GM12878 (cell line): ENCODE data around the gene MRPL34. TPM values are rescaled to one million over a fixed set of nuclear protein-coding genes. Genes with fewer than 3 reads are reported as not detected.

Source experiments
- ATAC-seq: fragments of 200-7000 bp; cut with Tn5 transposase; 3 replicates; pipeline ENCODE4 v1.9.1; 2020; ENCODE audit warnings: mild to moderate bottlenecking, moderate library complexity
- BruUV-seq: library from RNA; stranded (reverse); fragments of 400-500 nt; replicated peaks from 2 replicates; lab custom pipeline; 2021; lab: Mats Ljungman, UMichigan
- CTCF ChIA-PET: fragments of 300-600 bp; sonication (Branson Sonifier 250); formaldehyde crosslinking; extraction: SDS; loops from one replicate; lab custom pipeline; 2021; ENCODE audit warnings: inconsistent platforms; lab: Yijun Ruan, JAX
- POLR2A ChIA-PET: fragments of 350-600 bp; formaldehyde crosslinking; extraction: SDS; loops from one replicate; lab custom pipeline; 2021; ENCODE audit warnings: inconsistent platforms; lab: Charles Lee
- RAD21 ChIA-PET: fragments of 300-600 bp; sonication (Branson Sonifier 250); formaldehyde crosslinking; loops from one replicate; lab custom pipeline; 2023; ENCODE audit warnings: antibody characterized with exemption; ENCODE audit not compliant: unreplicated experiment; lab: Charles Lee
- SMC1A ChIA-PET: fragments of 300-600 bp; sonication (Branson Sonifier 250); formaldehyde crosslinking; loops from one replicate; lab custom pipeline; 2023; ENCODE audit not compliant: unreplicated experiment, uncharacterized antibody; lab: Charles Lee
- DNase-seq: peaks from one replicate; pipeline ENCODE4 v3.0.0-alpha.2; 2011; ENCODE audit warnings: low read depth, low spot score
- FAIRE-seq: peaks from 3 replicates; lab custom pipeline; 2011; peaks lifted over from hg19 to GRCh38; lab: Jason Lieb, UNC
- H2AFZ ChIP-seq: 2 replicates; pipeline ENCODE4 v1.6.0; 2011; ENCODE audit warnings: low read depth, low read length, control low read depth; ENCODE audit not compliant: control insufficient read depth
- H3K27ac ChIP-seq: 2 replicates; pipeline ENCODE4 v1.5.1; 2011; ENCODE audit warnings: control low read depth; ENCODE audit not compliant: control insufficient read depth, insufficient read depth
- H3K27me3 ChIP-seq, 2 experiments: replicated peaks in 1 of 2; 2 replicates each; pipeline versions ENCODE4 v1.6.0 to v1.6.1; 2011; ENCODE audit warnings: low read length in 1 of 2; ENCODE audit not compliant: control insufficient read depth in 2 of 2, insufficient read depth in 2 of 2
- H3K36me3 ChIP-seq, 2 experiments: 2 replicates each; pipeline ENCODE4 v1.5.1; 2011; ENCODE audit warnings: low read length in 1 of 2; ENCODE audit not compliant: control insufficient read depth in 2 of 2, insufficient read depth in 2 of 2
- H3K4me1 ChIP-seq: 2 replicates; pipeline ENCODE4 v1.6.1; 2011; ENCODE audit warnings: mild to moderate bottlenecking, low read length, moderate library complexity, mixed read lengths; ENCODE audit not compliant: control insufficient read depth, insufficient read depth
- H3K4me2 ChIP-seq: 2 replicates; pipeline ENCODE4 v1.6.0; 2011; ENCODE audit warnings: control low read depth; ENCODE audit not compliant: control insufficient read depth, insufficient read depth
- H3K4me3 ChIP-seq: fragments of 200-600 bp; sonication (generic); 2 replicates; pipeline ENCODE4 v1.5.1; 2016
- H3K79me2 ChIP-seq: 2 replicates; pipeline ENCODE4 v1.6.0; 2011; ENCODE audit warnings: low read length; ENCODE audit not compliant: control insufficient read depth, insufficient read depth
- H3K9ac ChIP-seq: 2 replicates; pipeline ENCODE4 v1.8.0; 2011; ENCODE audit warnings: low read length, control low read depth, mixed read lengths; ENCODE audit not compliant: control insufficient read depth, insufficient read depth
- H3K9me3 ChIP-seq: replicated peaks from 3 replicates; pipeline ENCODE4 v1.5.1; 2011; ENCODE audit warnings: mild to moderate bottlenecking, low read length; ENCODE audit not compliant: control insufficient read depth, insufficient read depth
- H4K20me1 ChIP-seq: 2 replicates; pipeline ENCODE4 v1.6.0; 2011; ENCODE audit not compliant: control insufficient read depth, insufficient read depth
- HCFC1 ChIP-seq: fragments of 150-350 bp; IDR thresholded peaks from 2 replicates; pipeline ENCODE4 v1.6.1; 2014; ENCODE audit warnings: low read length
- HDGF ChIP-seq: fragments of 450-650 bp; IDR thresholded peaks from 2 replicates; pipeline ENCODE4 v1.6.1; 2016; ENCODE audit warnings: antibody characterized with exemption
- HSF1 ChIP-seq: fragments of 150-350 bp; IDR thresholded peaks from 2 replicates; pipeline ENCODE4 v1.6.1; 2014; ENCODE audit warnings: mild to moderate bottlenecking, low read depth, low read length
- NFXL1 ChIP-seq: fragments of 450-650 bp; IDR thresholded peaks from 2 replicates; pipeline ENCODE4 v1.6.1; 2017; ENCODE audit warnings: antibody characterized with exemption, mild to moderate bottlenecking, borderline replicate concordance
- POLR2A ChIP-seq: IDR thresholded peaks from 2 replicates; pipeline ENCODE4 v1.6.1; 2011; ENCODE audit warnings: low read depth, mild to moderate bottlenecking, low read length
- SP1 ChIP-seq: IDR thresholded peaks from one replicate; pipeline ENCODE4 v1.6.1; 2011; ENCODE audit warnings: low read depth, low read length
- YY1 ChIP-seq: IDR thresholded peaks from 2 replicates; pipeline ENCODE4 v1.6.1; 2011; ENCODE audit warnings: low read depth, mild to moderate bottlenecking, low read length
- WGBS: methylation state at CpG from one replicate; pipeline ENCODE4 v1.1.6; 2016; ENCODE audit warnings: low lambda C conversion rate; ENCODE audit not compliant: insufficient replicate concordance, insufficient coverage; ENCODE audit errors: missing lambda C conversion rate; 5-methylcytosine and 5-hydroxymethylcytosine counted together
- in situ Hi-C: fragments of 300-500 bp; cut with MboI; formaldehyde crosslinking; loops from 9 replicates; pipeline ENCODE4 v1.14.3; 2018; ENCODE audit warnings: mixed read lengths
- intact Hi-C: fragments of 100-400 bp; cut with micrococcal nuclease; formaldehyde crosslinking; loops from one replicate; pipeline ENCODE4 v1.14.2; 2022; ENCODE audit not compliant: unreplicated experiment
- polyA plus RNA-seq, 11 experiments: library from polyadenylated mRNA; depleted of rRNA in 4 of 11; unstranded in 6 of 11; stranded (reverse) in 5 of 11; fragments of >200 nt; fragmentation: Nextera tagmentation in 4 of 11; fragmentation: Illumina TruSeq in 1 of 11; extraction: Ambion mirVana in 4 of 11; extraction: Trizol in 1 of 11; gene quantifications; 1 replicate in 1 of 11; 2 replicates in 10 of 11; pipeline versions ENCODE4 v1.2.1 to v1.2.3, GENCODE V29; 2011 to 2016; ENCODE audit warnings: inconsistent platforms in 2 of 11, missing spikeins in 2 of 11, low read depth in 1 of 11
- total RNA-seq, 4 experiments: library from RNA; depleted of rRNA in 3 of 4; stranded (reverse); fragments of >200 nt in 3 of 4; fragmentation: Illumina TruSeq in 1 of 4; extraction: Trizol in 1 of 4; gene quantifications; 2 replicates each; pipeline versions ENCODE4 v1.2.1 to v1.2.3, GENCODE V29; 2013 to 2021

The MRPL34 gene
- total and polyA plus RNA-seq, 10 of the 15 experiments (the other 5 are each of a cell fraction or from before 2014, with no cell fraction given): 8.6 to 198 (median 78.6) TPM

DNA sequence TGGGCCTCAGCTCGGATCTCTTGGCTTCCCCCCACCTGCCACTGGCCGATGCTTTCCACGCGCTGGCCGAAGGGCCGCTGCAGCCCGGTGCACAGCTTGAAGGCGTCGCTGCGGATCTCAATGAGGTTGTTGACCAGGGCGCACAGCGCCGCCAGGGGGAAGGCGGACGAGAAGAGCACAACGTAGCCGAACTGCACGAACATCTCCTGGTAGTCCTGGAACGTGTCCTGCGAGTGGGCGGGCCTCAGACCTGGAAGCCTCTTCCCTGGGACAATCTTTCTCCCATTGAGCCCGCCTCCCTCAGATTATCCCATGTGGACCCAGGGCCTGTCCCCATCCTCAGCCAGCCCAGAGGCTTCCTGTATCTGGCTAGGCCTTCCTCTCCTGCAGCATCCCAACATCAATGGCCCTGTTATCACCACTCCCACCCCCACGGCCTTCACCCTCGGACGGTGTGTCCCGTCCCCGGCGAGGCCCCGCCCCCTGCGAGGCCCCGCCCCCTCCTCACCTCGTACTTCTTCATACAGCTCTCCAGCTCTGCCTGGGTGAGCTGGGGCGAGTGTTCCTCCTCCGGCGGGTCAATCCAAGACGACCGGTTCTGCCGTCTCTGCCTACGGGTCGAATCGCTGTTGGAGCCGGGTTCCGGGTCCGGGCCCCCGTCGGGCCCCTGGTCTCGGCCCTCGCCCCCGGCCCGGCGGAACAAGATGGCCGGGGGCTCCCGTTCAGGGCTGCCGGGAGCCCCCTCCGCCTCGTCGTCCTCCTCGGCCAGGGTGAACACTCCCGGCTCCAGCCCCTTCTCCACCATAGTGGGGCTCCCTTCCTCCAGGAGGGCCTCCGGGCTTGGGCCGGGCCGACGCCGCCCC, 22.2 kb downstream of the MRPL34 start:
- Histone ChIP-seq H2AFZ (peak overlapping the region; percentile 39), H3K79me2 (no peaks in the 10 kb centered on the region), H3K36me3 (no peaks in the 10 kb centered on the region), H3K27me3 (no peaks in the 10 kb centered on the region; a peak in 2 of 4 replicates), H3K4me2 (peak overlapping the region; percentile 84; the same call in 1 of the 2 replicates), H3K9me3 (no peaks in the 10 kb centered on the region; the same call in 2 of the 3 replicates), H3K4me1 (no peaks in the 10 kb centered on the region), H4K20me1 (no peaks in the 10 kb centered on the region), H3K4me3 (no peak overlapping the region), H3K9ac (no peak overlapping the region), H3K27ac (no peak overlapping the region)
- WGBS: 52% methylated on average over 54 of the region's 64 CpGs
- ChIA-PET SMC1A (no interaction called here), CTCF (no interaction called here), RAD21 (interaction anchor here (0.5 to 0.8 kb wide), 5 partner anchors 11 to 785 kb away, joined by 3 to 4 read pairs (median 3); no protein-coding TSS in a partner anchor), POLR2A (no interaction called here)
- ATAC-seq: peak; percentile 74
- no peak for FAIRE-seq
- intact Hi-C loops (no loop called here), in situ Hi-C loops (no loop called here)
- DNase-seq: no peak
- TF ChIP-seq YY1: 0 out of 2 replicates have a peak, but pooled peaks have one; percentile 35
- TF ChIP-seq NFXL1: 0 out of 2 replicates have a peak, but pooled peaks have one; percentile 30
- no peak for TF ChIP-seq HDGF
- no peak for TF ChIP-seq SP1
- TF ChIP-seq HSF1: no peak
- peak; percentile 34; the same call in 1 of the 2 replicates for TF ChIP-seq POLR2A
- TF ChIP-seq HCFC1: no peak
- no TSS peak for BruUV-seq
